Caki2 (cell line): ENCODE data around the gene MCCC2. TPM values are rescaled to one million over a fixed set of nuclear protein-coding genes. Genes with fewer than 3 reads are reported as not detected.
"Not testable (repeated sequence)": the region's sequence is repeated elsewhere in the genome, so short reads cannot be mapped to it uniquely, and the experiment has no call there.

Experiments
- DNase-seq: peaks from one replicate; pipeline ENCODE4 v3.0.0-alpha.2; 2015; ENCODE audit warnings: low read depth
- in situ Hi-C: cut with HindIII; loops from 2 replicates; pipeline ENCODE4 v1.10.0; 2016; ENCODE audit warnings: low sequenced_read_pairs, low pct_unique_long_range_greater_than_20kb, mixed read lengths
- total RNA-seq: library from RNA; depleted of rRNA; stranded (reverse); fragments of >200 nt; shearing (Covaris generic); gene quantifications from 2 replicates; pipeline ENCODE4 v1.2.3, GENCODE V29; 2014; ENCODE audit warnings: low replicate concordance

The MCCC2 gene
- total RNA-seq, 1 experiment from 2014 or later = 35.1 TPM

DNA sequence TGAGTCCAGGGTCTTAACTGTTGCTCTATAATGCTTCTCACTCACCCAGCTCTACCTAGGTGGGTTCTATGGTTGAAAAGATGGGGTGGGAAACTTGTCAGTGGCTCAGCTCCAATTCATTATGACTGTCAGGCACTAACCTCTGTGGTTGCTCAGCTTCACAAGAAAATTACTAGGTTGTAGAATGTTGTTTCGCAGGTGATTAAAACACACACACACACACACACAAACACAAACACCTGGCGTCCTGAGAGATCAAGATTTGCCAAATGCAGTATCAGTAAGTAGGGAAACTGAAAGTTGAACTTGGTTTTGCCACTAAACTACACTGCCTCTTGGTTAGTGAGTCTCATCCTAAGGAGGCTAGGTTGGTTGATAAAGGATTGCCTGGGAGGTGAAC lies 2.8 kb downstream of the MCCC2 start:
- DNase-seq = no peak
- in situ Hi-C loops = no loop called here

DNA sequence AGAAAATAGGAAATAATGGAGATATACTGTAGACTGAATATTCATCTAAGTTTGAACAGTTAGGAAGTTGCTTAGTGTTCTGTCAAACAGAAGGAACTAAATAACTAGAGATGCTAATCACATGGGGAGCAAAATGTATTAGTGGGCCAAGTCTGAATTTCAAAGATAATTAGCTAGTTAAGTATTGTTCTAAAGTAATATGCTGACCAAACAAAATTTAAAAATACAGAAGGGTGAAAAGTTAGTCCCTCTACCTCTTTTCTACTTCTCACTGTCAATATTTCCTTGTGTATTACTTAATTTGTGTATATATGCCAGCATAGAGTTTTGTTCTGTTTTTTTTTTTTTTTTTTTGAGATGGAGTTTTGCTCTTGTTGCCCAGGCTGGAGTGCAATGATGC lies 4.0 kb downstream of the MCCC2 start:
- DNase-seq = no peak
- in situ Hi-C loops = no loop called here

DNA sequence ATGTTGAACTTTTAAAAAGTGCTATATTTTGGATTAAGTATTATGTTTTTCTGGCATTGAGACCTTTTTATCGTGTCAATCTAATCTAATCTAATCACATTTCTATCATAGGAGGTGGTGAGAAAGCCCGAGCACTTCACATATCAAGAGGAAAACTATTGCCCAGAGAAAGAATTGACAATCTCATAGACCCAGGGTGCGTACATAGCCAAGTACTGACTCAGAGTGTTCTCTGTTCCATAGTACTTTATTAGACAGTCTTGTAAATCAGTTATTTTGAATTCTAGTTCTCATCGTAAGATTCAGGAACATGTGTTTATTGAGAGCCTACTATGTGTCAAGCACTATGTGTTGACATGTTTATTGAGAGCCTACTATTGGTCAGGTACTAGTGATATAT lies 9.0 kb downstream of the MCCC2 start:
- in situ Hi-C loops = no loop called here
- no peak for DNase-seq

DNA sequence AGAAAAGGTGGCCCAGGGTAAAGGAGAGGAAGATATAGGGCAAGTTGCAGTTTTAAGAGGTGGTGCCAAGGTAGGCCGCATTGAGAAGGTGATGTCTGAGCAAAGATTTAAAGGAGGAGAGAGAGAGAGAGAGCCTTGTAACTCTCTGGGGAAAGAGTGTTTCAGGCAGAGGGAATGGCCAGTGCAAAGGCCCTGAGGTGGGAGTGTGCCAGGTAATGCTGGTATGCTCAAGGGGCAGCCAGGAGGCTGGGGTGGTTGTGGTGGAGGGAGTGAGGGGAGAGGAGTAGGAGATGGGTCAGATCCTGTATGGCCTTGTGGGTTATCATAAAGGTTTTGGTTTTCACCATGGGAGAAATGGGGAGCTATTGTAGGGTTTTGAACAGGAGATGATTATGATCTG lies 9.9 kb downstream of the MCCC2 start:
- DNase-seq = no peak
- in situ Hi-C loops = no loop called here

DNA sequence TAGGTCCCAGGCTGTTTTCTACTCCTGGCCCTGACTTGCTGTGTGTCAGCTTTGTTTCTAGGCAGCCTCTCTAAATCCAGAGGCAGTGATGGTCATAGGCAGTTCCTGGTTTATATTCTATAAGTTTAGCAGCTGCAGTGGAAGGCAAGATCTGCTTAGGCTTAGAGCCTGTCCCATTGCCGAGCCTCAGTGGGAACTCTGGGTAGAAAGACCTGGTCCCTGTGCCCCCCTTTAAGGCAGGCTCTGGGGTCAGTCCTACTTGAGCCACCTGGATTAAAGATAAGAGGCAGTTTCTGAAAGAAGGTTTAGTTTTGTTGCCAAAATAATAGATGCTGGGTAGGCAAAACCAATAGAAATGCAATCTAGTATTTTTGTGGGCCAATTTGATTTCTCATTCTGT lies 13.6 kb downstream of the MCCC2 start:
- no peak for DNase-seq

DNA sequence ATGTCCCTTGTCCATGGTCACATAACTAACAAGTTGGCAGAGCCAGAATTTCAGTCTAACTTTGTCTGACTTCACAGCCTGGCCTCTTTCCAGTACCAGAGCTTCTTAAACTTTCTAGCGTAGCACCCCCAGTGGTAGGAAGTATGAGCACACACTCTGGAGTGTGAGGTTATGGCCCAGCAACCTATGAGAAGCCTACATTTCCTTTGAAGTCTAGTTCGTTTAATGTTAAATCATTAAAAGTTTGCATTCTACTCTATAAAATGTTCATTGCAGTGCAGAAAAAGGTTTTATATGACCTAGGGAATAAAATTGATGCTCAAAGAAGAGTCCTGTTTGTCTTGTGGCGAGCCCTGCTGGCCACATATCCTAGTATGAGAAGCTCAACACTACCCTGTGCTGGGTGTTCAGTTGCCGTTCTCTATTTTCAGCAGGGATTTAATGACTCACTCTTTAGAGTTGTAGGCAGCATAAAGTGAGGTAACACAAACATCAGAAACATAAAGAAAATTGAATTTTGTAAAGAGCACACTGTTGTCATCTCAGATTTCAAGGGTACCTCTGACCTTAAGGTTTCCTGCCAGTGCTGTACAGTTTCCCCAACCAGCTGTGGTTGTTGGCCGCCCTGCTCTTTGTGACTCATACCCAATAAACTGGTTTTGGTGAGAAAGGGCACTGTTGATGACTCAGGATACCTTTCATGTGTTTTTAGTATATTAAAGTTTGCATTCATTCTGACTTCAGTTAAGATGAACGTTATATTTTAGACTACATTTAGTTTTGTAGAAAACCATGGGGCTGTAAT lies 14.3 kb downstream of the MCCC2 start:
- in situ Hi-C loops = no loop called here

More for the DNA sequence above, 13.6 kb downstream of the MCCC2 start:
- in situ Hi-C loops = no loop called here

DNA sequence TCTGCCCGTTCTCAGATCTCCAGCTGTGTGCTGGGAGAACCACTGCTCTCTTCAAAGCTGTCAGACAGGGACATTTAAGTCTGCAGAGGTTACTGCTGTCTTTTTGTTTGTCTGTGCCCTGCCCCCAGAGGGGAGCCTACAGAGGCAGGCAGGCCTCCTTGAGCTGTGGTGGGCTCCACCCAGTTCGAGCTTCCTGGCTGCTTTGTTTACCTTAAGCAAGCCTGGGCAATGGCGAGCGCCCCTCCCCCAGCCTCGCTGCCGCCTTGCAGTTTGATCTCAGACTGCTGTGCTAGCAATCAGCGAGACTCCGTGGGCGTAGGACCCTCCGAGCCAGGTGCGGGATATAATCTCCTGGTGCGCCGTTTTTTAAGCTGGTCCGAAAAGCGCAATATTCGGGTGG lies 22.8 kb downstream of the MCCC2 start:
- DNase-seq, in situ Hi-C loops: not testable (repeated sequence)

More for the DNA sequence above, 14.3 kb downstream of the MCCC2 start:
- peak; percentile 77 for DNase-seq

DNA sequence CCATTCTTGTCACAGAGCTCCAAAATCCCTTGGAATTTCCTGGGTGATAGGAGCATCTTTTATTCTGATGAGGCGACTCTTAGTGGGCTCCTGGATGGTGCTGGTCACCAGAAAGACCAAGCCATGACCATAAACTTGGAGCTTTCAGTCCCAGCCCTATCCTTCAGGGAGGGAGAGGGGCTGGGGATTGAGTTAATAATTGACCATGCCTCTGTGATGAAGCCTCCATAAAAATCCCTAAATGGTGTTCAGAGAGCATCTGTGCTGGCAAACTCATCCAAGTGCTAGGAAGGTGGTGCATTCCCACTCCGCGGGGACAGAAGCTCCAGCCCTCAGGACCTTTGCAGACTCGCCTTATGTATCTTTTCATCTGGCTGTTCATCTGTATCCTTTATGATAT lies 28.7 kb downstream of the MCCC2 start:
- in situ Hi-C loops = no loop called here
- DNase-seq = no peak

DNA sequence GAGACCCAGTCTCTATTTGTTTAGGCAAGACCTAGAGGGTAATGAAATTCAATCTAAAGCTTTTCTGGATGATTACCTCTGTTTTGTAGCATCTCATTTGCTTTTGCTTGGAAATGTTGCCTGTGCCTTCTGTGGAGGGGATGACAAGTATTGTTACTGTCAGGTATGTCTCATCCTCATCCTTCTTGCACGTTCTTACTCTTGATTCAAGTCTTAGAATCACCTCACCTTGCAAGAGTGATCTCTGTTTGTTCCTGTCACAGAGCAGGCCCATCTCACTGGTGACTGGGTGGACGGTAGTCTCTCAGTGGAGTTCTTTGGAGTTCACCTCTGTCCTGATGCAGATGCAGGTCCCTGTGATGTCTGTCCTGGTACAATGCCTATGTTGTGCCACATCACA lies 33.5 kb downstream of the MCCC2 start:
- in situ Hi-C loops = no loop called here
- DNase-seq = no peak

DNA sequence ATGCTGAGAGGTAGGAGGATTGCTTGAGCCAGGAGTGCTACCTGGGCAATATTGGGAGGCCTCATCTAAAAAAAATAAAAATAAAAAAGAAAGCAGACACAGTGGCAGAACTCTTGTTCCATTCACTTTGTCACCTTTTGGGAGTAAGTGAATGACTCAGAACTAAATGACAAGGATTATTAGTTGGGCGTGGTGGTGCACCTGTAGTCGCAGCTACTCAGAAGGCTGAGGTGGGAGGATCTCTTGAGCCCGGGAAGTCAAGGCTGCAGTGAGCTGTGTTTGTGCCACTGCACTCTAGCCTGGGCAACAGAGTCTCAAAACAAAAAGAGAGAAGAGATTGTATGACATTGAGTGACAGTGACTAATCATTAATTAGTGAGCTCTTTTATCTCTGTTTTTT lies 34.1 kb downstream of the MCCC2 start:
- DNase-seq = no peak
- in situ Hi-C loops = no loop called here

DNA sequence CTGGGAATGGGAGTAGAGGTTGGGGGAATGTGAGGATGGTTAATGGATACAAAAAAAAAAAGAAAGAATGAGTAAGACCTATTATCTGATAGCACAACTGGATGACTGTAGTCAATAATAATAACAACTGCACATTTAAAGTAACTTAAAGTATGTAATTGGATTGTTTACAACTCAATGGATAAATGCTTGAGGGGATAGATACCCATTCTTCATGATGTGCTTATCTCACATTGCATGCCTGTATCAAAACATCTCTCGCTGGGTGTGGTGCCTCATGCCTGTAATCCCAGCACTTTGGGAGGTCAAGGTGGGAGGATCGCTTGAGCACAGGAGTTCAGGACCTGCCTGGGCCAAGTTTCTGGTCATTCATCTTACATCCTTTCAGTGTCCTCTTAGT lies 34.6 kb downstream of the MCCC2 start:
- in situ Hi-C loops = no loop called here
- no peak for DNase-seq

DNA sequence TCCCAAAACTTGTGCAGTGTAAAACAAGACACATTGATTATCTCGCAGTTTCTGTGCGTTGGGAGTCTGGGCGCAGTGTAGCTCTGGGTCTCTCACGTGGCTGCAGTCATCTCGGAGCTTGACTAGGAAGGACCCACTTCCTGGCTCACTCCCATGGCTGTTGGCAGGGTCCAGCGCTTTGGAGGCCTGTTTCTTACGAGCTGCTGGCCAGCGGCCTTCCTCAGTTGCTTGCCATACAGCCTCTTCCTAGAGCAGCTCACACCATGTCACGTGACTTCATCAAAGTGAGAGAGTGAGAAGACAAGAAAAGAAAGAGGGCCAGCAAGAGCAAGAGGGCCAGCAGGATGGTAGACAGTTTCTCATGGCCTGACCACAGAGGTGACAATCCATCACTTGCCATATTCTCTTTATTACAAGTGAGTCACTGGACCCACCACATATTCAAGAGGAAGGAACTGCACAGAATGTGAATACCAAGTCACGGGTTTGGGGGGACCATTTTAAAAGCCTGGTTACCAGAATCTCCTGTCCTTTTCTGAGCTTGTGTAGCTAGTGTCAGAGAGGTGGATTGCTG lies 36.2 kb downstream of the MCCC2 start:
- in situ Hi-C loops = no loop called here
- DNase-seq = no peak

DNA sequence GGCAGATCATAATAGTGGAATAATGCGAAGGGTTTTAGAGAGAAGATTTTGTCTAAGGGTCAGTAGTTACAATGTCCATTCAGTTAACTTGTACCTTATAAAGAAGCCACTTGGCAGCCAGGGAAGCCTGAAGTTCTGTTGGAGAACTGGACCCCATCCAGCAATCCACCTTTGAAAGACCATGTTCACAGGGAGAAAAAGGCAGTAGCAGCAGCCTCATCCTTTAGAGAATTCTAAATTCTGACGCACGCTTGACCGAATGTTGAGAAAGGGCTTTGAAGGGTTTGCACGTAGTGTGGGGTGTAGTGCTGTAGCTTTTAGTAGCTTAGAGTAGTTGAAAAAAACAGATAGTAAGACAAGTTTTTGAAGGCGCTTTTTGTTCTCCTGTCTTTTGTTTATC lies 42.8 kb downstream of the MCCC2 start:
- in situ Hi-C loops = no loop called here
- no peak for DNase-seq

DNA sequence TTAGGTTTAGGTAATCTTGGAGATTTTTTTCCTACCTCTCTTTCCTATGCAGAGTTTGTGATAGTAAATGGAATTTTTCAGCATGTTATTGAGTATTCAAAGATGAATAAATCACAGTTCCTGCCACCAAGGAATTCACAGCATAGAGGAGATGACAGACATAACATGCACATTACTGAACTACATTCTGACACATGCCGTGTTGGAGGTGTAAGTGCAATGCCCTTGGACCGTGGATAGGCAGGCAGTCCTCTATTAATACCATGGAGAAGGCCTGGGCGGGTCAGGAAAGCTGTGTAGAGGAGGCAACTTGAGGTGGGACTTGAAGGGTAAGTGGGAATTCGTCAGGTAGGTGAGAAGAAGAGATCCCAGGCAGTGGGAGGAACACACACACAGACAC lies 43.9 kb downstream of the MCCC2 start:
- in situ Hi-C loops = no loop called here
- DNase-seq = no peak

DNA sequence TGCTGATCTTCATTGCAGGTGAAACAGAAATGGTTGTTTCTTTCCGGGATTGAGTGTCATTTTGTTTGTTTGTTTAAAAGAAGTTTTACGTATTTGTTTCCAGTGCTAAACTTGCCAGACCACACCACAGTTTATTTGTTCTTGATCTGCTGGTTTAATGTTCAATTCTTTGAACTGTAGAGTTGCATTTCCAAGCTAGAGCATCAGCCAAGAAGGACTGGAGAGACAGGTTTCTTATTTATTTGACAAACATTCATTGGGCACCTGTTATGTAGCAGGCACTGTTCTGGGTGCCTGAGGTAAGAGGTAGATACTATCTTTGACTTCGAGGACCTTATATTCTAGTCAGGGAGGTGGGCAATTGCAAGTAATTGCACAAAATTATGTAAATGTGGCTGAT lies 45.0 kb downstream of the MCCC2 start:
- DNase-seq = no peak
- in situ Hi-C loops = no loop called here

DNA sequence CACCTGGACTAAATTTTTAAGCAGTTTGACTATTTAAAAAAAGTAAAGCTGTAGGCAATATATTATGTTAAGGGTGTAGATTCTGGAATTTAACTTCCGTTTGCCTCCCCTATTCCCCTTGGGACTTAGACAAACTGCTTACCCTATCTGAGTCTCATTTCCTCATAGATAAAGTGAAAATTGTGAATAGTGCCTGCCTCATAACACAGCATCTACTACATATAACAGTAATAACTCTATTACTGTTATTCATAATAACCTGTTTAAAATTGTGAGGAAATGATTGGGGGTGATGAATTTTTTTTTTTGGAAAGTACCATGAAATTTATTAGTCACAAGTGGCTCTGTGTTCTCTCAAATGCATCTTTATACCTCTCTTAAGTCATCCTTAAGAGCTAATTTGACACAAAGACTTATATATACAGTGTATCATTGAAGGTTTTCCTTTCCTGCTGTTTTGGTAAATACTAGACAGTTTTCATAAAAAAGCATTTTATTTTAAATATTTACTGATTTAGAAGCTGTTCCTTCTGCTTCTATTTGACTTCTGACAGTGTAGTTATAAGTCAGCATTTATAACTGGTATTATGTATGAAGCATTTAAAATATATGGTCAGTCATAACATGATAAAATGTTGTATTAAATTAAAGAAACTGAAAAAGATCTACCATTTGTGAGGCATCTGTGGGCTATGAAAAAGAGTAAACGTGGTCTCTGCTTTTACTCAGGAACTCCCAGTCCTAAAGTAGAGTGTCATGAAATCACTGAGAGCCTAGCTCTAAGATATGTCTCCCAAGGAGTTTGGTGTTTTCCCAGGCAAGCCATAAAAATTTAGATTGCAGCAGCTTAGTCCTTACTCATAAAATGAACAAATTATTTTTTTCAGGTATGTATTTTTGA lies 46.4 kb downstream of the MCCC2 start:
- in situ Hi-C loops = no loop called here
- no peak for DNase-seq

DNA sequence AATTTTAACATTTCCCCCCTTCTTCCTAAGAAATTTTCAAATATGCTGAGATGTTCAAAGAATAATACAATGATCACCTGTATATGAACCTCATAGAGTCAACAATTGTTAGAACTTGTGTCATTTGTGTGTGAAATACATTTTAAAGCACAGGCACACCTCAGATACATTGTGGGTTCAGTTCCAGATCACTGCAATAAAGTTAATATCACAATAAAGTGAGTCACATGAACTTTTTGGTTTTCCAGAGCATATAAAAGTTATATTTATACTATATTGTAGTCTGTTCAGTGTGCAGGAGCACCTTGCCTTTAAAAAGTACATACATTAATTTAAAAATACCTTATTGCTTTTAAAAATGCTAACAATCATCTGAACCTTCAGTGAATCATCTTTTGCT lies 50.0 kb downstream of the MCCC2 start:
- no peak for DNase-seq
- in situ Hi-C loops = no loop called here

DNA sequence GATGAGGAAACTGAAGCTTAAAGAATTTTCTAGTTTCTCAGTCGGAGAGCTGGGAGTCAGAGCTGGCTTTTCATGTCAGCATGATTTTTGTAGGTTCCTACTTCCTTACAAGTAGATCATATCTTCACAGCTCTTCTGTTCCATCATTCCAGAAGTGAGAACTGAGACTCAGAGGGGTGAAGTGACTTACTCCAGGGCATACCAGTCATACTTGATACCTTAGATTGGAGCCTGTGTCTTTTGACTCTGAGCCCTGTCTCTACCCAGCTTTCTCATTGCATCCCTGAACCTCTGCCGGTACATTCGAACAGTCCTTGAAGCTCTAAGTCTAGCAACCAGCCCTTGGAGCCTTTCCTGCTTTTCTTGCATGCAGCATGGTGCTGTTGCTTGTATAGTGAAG lies 53.3 kb downstream of the MCCC2 start:
- in situ Hi-C loops = no loop called here

DNA sequence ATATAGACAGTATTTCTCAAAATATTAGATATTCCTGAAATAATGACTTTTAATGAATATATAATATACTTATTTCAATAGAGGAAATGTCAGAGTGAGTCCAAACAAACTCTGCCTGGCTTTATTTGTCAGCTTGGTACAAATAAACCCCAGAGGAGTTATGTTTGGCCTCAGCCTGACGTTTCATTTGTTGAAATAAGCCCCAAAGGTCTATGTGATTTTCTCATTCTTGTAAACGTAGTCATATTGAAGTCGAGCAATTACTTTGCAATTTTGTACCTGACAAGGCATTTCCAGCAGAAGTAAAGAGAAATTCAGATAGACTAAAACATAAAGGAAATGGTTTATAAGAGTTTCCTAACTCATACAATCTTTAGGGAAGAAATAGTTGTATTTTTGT lies 57.9 kb downstream of the MCCC2 start:
- in situ Hi-C loops = no loop called here
- DNase-seq = no peak

More for the DNA sequence above, 53.3 kb downstream of the MCCC2 start:
- DNase-seq = no peak
